Gastroesophageal sphincter (tissue), 3 donors: Measurements from ENCODE around the gene ARF6.

Source experiments
- CTCF ChIP-seq, 4 experiments: fragments of 200-600 bp in 2 of 4; fragments of 450-650 bp in 2 of 4; sonication (generic) in 1 of 4; IDR thresholded peaks; one replicate each; pipeline ENCODE4 v1.5.1; 2017 to 2019; ENCODE audit warnings: antibody characterized with exemption in 4 of 4, mild to moderate bottlenecking in 2 of 4, moderate library complexity in 2 of 4
- EP300 ChIP-seq: sonication (generic); formaldehyde crosslinking; IDR thresholded peaks from one replicate; pipeline ENCODE4 v1.6.1; 2017; ENCODE audit warnings: antibody characterized with exemption, mild to moderate bottlenecking

- no peak for TF ChIP-seq EP300
- TF ChIP-seq CTCF (IDR thresholded peaks at IDR 0.05), result no peak
Measured at GRCh38 chr14:49857427-49858003, 35.4 kb upstream of the ARF6 start.
